Muscle of leg (tissue), 11 donors: Measurements from ENCODE around the gene DONSON. TPM values are rescaled to one million over a fixed set of nuclear protein-coding genes. Genes with fewer than 3 reads are reported as not detected.
A peak's percentile ranks its signal among the peaks of the same experiment; 100 is the strongest.

Experiments used
- DNase-seq: peaks from one replicate; pipeline ENCODE4 v3.0.0; 2013
- H3K27ac ChIP-seq: one replicate; pipeline ENCODE4 v1.5.1; 2013; ENCODE audit warnings: mild to moderate bottlenecking, low read length, control low read depth
- H3K27me3 ChIP-seq: one replicate; pipeline ENCODE4 v1.6.1; 2013; ENCODE audit warnings: low read length; ENCODE audit not compliant: control insufficient read depth, insufficient read depth
- H3K36me3 ChIP-seq: one replicate; pipeline ENCODE4 v1.6.1; 2013; ENCODE audit warnings: low read length; ENCODE audit not compliant: control insufficient read depth, insufficient read depth
- H3K4me1 ChIP-seq: one replicate; pipeline ENCODE4 v1.6.1; 2013; ENCODE audit warnings: low read length; ENCODE audit not compliant: control insufficient read depth, insufficient read depth
- H3K4me3 ChIP-seq: one replicate; pipeline ENCODE4 v1.5.1; 2013; ENCODE audit warnings: low read length, control low read depth
- H3K9me3 ChIP-seq: replicated peaks from 2 replicates; pipeline ENCODE4 v1.6.1; 2013; ENCODE audit warnings: low read depth, low read length; ENCODE audit not compliant: control insufficient read depth
- WGBS: methylation state at CpG from one replicate; pipeline ENCODE4 v1.1.5; 2013; ENCODE audit warnings: missing lambda C conversion rate; ENCODE audit not compliant: insufficient coverage; 5-methylcytosine and 5-hydroxymethylcytosine counted together
- polyA plus RNA-seq, 8 donors: library from polyadenylated mRNA; unstranded; fragments of 120-200 nt; gene quantifications; one replicate each; pipeline versions ENCODE4 v1.2.1 to v1.2.3, GENCODE V29; 2013; ENCODE audit warnings: inconsistent platforms in 1 of 8, low replicate concordance in 1 of 8; ENCODE audit not compliant: insufficient read length in 8 of 8, insufficient read depth in 1 of 8
- total RNA-seq: library from RNA; stranded (reverse); fragments of 120-200 nt; gene quantifications from one replicate; pipeline ENCODE4 v1.2.4, GENCODE V29; 2013

The DONSON gene
- total and polyA plus RNA-seq, 9 donors, result 12.9 to 26.8 (median 20.6) TPM

GRCh38 chr21:33542640-33543504, 45.6 kb downstream of the DONSON start, which contains the start of gene SON:
SON (plus strand) TSS chr21:33543038; CDS start chr21:33543093, 55 bp downstream.
- H3K27ac ChIP-seq, result peak within 1 kb of the TSS; percentile 100
- under 1% methylated on average over 55 of the region's 57 CpGs for WGBS
- H3K36me3 ChIP-seq, result peaks cover 11% of the 10 kb centered on the region
- DNase-seq, result peak; percentile 100
- peak within 1 kb of the TSS; percentile 83 for H3K4me3 ChIP-seq
- H3K4me1 ChIP-seq, result peaks cover 6% of the 10 kb centered on the region
- H3K9me3 ChIP-seq, result no peaks in the 10 kb centered on the region
- no peaks in the 10 kb centered on the region for H3K27me3 ChIP-seq

GRCh38 chr21:33541756-33542639, 46.5 kb downstream of the DONSON start, which contains the start of gene GART:
GART (minus strand) TSS chr21:33542117; CDS start chr21:33539315, 2,802 bp downstream.
- under 1% methylated on average over 47 of the region's 56 CpGs for WGBS
- Histone ChIP-seq H3K27me3 (no peaks in the 10 kb centered on the region), H3K9me3 (no peaks in the 10 kb centered on the region), H3K27ac (peak within 1 kb of the TSS; percentile 100), H3K4me3 (peak within 1 kb of the TSS; percentile 83), H3K36me3 (peaks cover 15% of the 10 kb centered on the region), H3K4me1 (peaks cover 6% of the 10 kb centered on the region)
- DNase-seq, result peak; percentile 91

GRCh38 chr21:33541105-33541711, 47.3 kb downstream of the DONSON start:
- 64% methylated on average over 14 of the region's 19 CpGs for WGBS
- H3K4me1 ChIP-seq, result peaks cover 6% of the 10 kb centered on the region
- peak overlapping the region; percentile 83 for H3K4me3 ChIP-seq
- DNase-seq, result peak; percentile 24
- H3K27me3 ChIP-seq, result no peaks in the 10 kb centered on the region
- peak overlapping the region; percentile 100 for H3K27ac ChIP-seq
- no peaks in the 10 kb centered on the region for H3K9me3 ChIP-seq
- H3K36me3 ChIP-seq, result peaks cover 20% of the 10 kb centered on the region

- H3K4me3 ChIP-seq, result no peak overlapping the region
- WGBS, result no CpG with 5 or more reads among the region's 3 CpGs
Measured at GRCh38 chr21:33540711-33541104, 47.8 kb downstream of the DONSON start.

DNA sequence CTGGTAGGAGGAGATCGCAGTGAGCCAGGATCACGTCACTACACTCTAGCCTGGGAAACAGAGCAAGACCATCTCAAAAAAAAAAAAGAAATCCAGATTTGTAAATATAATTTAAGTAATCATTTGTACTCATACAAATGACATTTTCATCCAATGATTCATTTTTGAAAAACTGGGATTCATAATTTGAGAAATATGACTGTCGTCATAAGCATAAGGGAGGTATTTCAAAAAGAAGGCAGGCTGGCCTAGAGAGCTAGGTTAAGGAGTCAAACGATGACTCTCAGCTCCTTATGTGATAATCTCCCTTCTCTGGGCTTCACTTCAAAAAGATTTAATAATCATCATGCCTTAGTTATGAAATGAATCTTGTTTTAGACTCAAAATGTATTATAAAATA, 48.9 kb downstream of the DONSON start:
- Histone ChIP-seq H3K27ac (no peak overlapping the region), H3K4me1 (peaks cover 6% of the 10 kb centered on the region), H3K9me3 (no peaks in the 10 kb centered on the region), H3K4me3 (no peak overlapping the region), H3K27me3 (no peaks in the 10 kb centered on the region), H3K36me3 (peaks cover 29% of the 10 kb centered on the region)
- WGBS, result no CpG with 5 or more reads among the region's 4 CpGs
- no peak for DNase-seq

More at GRCh38 chr21:33540711-33541104, 47.8 kb downstream of the DONSON start:
- Histone ChIP-seq H3K4me1 (peaks cover 6% of the 10 kb centered on the region), H3K9me3 (no peaks in the 10 kb centered on the region), H3K27me3 (no peaks in the 10 kb centered on the region), H3K27ac (no peak overlapping the region), H3K36me3 (peaks cover 22% of the 10 kb centered on the region)
- DNase-seq, result no peak

DNA sequence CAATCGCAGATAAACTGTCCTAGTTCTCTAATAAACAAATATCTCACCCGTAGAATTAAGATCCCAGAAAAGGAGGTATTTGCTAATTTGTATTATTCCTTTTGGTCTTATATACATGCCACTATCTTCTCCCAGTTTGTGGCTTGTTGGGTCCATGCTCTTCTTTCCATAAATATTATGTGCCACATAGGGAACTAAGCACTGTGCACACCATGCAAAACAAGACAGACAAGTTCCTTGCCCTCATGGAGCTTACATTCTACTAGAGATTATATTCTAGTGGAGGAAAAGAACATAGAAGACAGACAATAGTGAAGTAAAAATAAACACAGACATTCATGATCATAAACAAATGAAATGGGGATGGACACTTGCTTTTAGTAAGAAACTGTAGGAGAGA, 51.3 kb downstream of the DONSON start:
- peaks cover 50% of the 10 kb centered on the region for H3K36me3 ChIP-seq

GRCh38 chr21:33531007-33531406, 57.5 kb downstream of the DONSON start:
- no peaks in the 10 kb centered on the region for H3K27me3 ChIP-seq
- H3K27ac ChIP-seq, result no peak overlapping the region
- no peaks in the 10 kb centered on the region for H3K9me3 ChIP-seq
- H3K4me3 ChIP-seq, result no peak overlapping the region
- WGBS, result no CpG with 5 or more reads among the region's 3 CpGs
- no peaks in the 10 kb centered on the region for H3K4me1 ChIP-seq
- peaks cover 50% of the 10 kb centered on the region for H3K36me3 ChIP-seq
- DNase-seq, result no peak

More for the DNA sequence above, 51.3 kb downstream of the DONSON start:
- DNase-seq, result no peak
- H3K4me3 ChIP-seq, result no peak overlapping the region
- no peaks in the 10 kb centered on the region for H3K27me3 ChIP-seq
- H3K9me3 ChIP-seq, result no peaks in the 10 kb centered on the region
- H3K4me1 ChIP-seq, result peaks cover 6% of the 10 kb centered on the region
- no peak overlapping the region for H3K27ac ChIP-seq
- no CpG with 5 or more reads among the region's 2 CpGs for WGBS

Other genes starting within 250 kb of the DONSON start
- 55.3 TPM for gene IFNGR2, start 185.3 kb downstream of the DONSON start, total RNA-seq
- gene IFNGR2, start 185.3 kb downstream of the DONSON start, polyA plus RNA-seq, result 10 to 100 TPM; 47.1 to 76.2 (median 57.3) TPM
- gene TMEM50B, start 108.7 kb downstream of the DONSON start, total RNA-seq, result 16.1 TPM
- gene TMEM50B, start 108.7 kb downstream of the DONSON start, polyA plus RNA-seq, result 10 to 100 TPM; 15.3 to 29.5 (median 24.0) TPM
- 2.8 TPM for gene DNAJC28, start 97.0 kb downstream of the DONSON start, total RNA-seq
- gene DNAJC28, start 97.0 kb downstream of the DONSON start, polyA plus RNA-seq, result 1 to 10 TPM; 1.7 to 3.3 (median 2.3) TPM
- 37.5 TPM for gene GART, start 46.6 kb downstream of the DONSON start, total RNA-seq
- 10 to 100 TPM; 43.5 to 62.6 (median 50.2) TPM for gene GART, start 46.6 kb downstream of the DONSON start, polyA plus RNA-seq
- 138 TPM for gene SON, start 45.6 kb downstream of the DONSON start, total RNA-seq
- gene SON, start 45.6 kb downstream of the DONSON start, polyA plus RNA-seq, result 100 to 1,000 TPM; 158 to 238 (median 202) TPM
- 21.2 TPM for gene CRYZL1, start 53.1 kb upstream of the DONSON start, total RNA-seq
- gene CRYZL1, start 53.1 kb upstream of the DONSON start, polyA plus RNA-seq, result 10 to 100 TPM; 25.4 to 35.9 (median 30.5) TPM
- gene ITSN1, start 53.8 kb upstream of the DONSON start, total RNA-seq, result 29.7 TPM
- gene ITSN1, start 53.8 kb upstream of the DONSON start, polyA plus RNA-seq, result 10 to 100 TPM; 26.1 to 42.6 (median 32.5) TPM